HL-60 (cell line): ENCODE measurements around the gene SLC30A1.

Source experiments
- GABPA ChIP-seq: IDR thresholded peaks from 2 replicates; pipeline ENCODE4 v1.6.1; 2012; ENCODE audit warnings: low read depth
- POLR2AphosphoS5 ChIP-seq: IDR thresholded peaks from 2 replicates; pipeline ENCODE4 v1.6.1; 2012; ENCODE audit warnings: low read depth
- SPI1 ChIP-seq: IDR thresholded peaks from 2 replicates; pipeline ENCODE4 v1.6.1; 2012; ENCODE audit warnings: low read depth, mild to moderate bottlenecking, borderline replicate concordance
- TF ChIP-seq, protein P1 (sequence below): IDR thresholded peaks from one replicate; pipeline ENCODE4 v1.5.1; 2011; ENCODE audit warnings: low read length, control low read depth, inconsistent platforms; ENCODE audit not compliant: insufficient read depth

DNA sequence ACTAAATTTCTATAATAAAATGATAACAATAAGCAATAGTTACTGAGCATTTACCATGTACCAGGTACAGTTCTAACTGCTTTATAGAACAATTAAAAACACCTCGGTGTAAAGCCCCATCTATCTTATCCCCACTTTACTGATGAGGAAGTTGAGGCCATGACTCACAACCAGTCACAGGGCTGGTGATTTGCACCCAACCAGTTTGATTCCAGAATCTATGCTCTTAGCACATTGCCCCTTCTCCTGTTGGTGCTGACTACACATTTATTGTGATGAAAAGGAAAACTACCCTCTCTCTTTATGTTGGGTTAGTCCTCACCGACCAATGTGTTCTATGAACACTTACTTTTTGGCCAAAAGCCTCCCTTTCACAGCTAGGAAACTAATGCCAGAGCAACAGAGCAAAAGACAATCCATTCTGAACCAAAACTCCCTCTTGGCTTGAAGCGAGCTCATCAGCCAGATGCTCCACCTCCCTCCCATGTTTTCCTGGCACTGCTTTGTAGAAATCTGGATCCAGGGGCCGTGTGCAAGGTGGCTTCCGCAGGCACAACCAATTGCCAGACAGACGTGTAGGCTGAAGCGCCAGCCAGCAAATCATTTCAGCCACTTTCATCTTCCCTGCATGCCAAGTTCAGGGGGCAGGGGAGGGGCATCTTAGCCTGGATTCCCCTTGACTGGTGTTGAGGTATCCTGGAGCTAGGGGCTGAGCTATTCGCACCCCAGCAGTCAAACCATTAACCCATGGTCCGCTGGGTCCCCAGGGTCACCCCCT lies 32.0 kb upstream of the SLC30A1 start:
- TF ChIP-seq, protein P1, sequence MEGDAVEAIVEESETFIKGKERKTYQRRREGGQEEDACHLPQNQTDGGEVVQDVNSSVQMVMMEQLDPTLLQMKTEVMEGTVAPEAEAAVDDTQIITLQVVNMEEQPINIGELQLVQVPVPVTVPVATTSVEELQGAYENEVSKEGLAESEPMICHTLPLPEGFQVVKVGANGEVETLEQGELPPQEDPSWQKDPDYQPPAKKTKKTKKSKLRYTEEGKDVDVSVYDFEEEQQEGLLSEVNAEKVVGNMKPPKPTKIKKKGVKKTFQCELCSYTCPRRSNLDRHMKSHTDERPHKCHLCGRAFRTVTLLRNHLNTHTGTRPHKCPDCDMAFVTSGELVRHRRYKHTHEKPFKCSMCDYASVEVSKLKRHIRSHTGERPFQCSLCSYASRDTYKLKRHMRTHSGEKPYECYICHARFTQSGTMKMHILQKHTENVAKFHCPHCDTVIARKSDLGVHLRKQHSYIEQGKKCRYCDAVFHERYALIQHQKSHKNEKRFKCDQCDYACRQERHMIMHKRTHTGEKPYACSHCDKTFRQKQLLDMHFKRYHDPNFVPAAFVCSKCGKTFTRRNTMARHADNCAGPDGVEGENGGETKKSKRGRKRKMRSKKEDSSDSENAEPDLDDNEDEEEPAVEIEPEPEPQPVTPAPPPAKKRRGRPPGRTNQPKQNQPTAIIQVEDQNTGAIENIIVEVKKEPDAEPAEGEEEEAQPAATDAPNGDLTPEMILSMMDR: no peak
- no peak for TF ChIP-seq SPI1
- TF ChIP-seq POLR2AphosphoS5: no peak
- no peak for TF ChIP-seq GABPA
